A549 treated with RU486 at 1 μM for 4 hours (cell line): Measurements from ENCODE around the gene NR5A1. TPM values are rescaled to one million over a fixed set of nuclear protein-coding genes. Genes with fewer than 3 reads are reported as not detected.

Experiments used
- total RNA-seq: library from RNA; stranded (reverse); fragments of 200-300 nt; extraction: Qiagen RNA extraction; gene quantifications from 5 replicates; pipeline ENCODE4 v1.2.3, GENCODE V29; 2022; ENCODE audit warnings: low read depth

The NR5A1 gene
- total RNA-seq, result 0.03 to 0.05 TPM in 2 of 5 replicates, not detected in the others

GRCh38 chr9:124506931-124507879 is at the start of gene NR5A1:
TSS of gene NR5A1 (minus strand) at chr9:124507399. CDS start at chr9:124503395, 4,004 bp downstream.

GRCh38 chr9:124450241-124450924 is 56.8 kb downstream of the NR5A1 start, which contains the start of gene ADGRD2:
TSS of gene ADGRD2 (plus strand) at chr9:124450451. CDS start at chr9:124451667, 1,216 bp downstream.

Other genes with a start within 250 kb of the NR5A1 start
- 55.8 to 73.4 TPM (median 62.6 TPM) in 5 replicates for gene NEK6, start 249.4 kb downstream of the NR5A1 start, total RNA-seq
- gene PSMB7, start 92.0 kb downstream of the NR5A1 start, total RNA-seq, result 309 to 363 TPM (median 339 TPM) in 5 replicates
- gene ADGRD2, start 56.9 kb downstream of the NR5A1 start, total RNA-seq, result not detected in 5 replicates